CD4-positive, alpha-beta T cell treated with Interleukin-17A for 4 hours (primary cell): Measurements from ENCODE around the gene HOXD4.

Experiments
- DNase-seq: peaks from one replicate; pipeline ENCODE4 v3.0.0-alpha.2; 2020; ENCODE audit warnings: mixed read lengths

HOXD4 gene

DNA sequence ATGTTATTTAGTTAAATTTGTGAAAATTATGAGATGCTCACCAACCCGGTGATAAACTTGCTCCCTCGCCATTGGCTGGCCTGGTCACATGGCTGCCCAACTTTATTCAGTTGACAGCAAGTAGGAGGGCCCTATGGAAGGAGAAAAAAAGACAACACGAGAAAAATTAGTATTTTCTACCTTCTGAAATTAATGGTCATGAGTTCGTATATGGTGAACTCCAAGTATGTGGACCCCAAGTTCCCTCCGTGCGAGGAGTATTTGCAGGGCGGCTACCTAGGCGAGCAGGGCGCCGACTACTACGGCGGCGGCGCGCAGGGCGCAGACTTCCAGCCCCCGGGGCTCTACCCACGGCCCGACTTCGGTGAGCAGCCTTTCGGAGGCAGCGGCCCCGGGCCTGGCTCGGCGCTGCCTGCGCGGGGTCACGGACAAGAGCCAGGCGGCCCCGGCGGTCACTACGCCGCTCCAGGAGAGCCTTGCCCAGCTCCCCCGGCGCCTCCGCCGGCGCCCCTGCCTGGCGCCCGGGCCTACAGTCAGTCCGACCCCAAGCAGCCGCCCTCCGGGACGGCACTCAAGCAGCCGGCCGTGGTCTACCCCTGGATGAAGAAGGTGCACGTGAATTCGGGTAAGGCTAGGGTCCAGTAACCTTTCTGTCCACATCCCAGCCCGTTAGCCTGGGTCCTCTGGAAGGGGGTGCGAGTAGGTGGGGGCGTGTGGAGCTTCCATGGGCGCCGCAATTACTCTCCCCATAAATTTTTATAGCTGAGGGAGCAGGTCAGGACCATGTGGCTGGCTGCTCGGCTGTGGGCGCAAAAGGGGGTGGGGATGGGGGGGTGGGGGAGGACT, at the start of gene HOXD4:
HOXD4 (plus strand) TSS at position 109 of the 846 bp plus-strand sequence; CDS start at position 193, 84 bp downstream.
- no peak for DNase-seq

DNA sequence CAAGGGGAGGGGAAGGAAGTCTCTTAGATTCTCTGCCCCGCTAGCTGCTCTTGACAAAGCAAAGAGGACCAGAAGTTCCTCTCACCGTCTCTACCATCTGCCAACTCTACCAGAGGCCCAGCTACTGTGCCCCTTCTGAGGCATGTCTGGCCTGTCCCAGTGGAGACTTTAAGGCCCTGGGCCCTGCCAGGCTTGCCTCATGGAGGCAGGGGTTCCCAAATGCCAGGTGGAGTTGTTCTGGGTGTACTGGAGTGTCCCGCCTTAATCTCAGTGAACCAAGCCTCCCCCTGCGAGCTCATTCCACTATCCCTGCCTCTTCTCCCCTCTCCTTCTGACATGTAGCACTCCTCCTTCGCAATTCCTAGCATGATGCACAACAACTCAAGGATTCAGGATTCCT, 49.5 kb upstream of the HOXD4 start:
- no peak for DNase-seq

DNA sequence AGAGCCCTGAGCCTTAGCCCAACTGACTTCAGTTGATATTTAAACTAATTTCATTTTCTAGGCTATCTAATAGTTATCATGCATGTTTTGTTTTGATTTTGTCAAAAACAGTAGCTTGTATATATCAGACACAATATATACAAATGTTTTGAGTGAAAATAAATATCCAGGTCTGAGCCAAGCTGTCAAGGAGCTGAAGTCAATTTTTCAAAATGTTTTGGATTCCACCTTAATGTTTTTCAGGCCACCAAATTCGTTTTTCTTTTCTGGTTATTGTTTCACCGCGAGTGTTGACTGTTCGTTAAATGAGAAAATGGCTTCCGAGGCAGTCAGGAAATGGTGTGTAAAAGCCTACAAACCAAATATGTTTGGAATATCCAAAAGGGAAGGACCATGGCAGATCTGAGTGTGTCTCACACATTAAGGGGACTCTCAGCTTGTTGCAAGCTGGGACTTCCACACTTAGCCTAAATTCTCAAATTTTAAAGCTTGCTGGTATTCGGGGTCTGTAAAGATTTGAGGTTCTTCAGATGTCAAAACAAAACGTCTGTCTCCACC, 49.0 kb upstream of the HOXD4 start:
- no peak for DNase-seq

DNA sequence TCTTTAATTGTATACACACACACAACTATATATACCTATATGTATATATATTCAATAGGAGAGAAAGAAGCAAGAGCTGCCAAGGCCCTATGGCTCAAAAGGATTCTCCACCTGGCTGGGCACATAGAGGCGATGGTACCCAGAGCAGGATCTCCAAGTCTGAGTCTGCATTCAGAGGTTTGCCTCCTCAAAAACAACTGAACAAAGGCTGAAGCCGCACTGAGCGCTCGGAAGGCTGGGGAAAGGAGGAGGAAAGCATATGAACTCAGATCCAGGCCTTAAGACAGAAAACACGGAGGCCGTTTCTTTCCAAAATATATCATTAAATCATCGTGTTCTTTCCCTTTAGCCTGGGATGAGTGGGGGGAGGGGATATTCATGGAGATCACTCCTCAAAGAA, 48.2 kb upstream of the HOXD4 start:
- no peak for DNase-seq

- DNase-seq, result no peak
Observed at GRCh38 chr2:176103742-176104315, 47.5 kb upstream of the HOXD4 start.

- no peak for DNase-seq
Observed at GRCh38 chr2:176104316-176105077, 46.9 kb upstream of the HOXD4 start.

GRCh38 chr2:176105078-176105729, 46.1 kb upstream of the HOXD4 start:
- DNase-seq, result no peak

DNA sequence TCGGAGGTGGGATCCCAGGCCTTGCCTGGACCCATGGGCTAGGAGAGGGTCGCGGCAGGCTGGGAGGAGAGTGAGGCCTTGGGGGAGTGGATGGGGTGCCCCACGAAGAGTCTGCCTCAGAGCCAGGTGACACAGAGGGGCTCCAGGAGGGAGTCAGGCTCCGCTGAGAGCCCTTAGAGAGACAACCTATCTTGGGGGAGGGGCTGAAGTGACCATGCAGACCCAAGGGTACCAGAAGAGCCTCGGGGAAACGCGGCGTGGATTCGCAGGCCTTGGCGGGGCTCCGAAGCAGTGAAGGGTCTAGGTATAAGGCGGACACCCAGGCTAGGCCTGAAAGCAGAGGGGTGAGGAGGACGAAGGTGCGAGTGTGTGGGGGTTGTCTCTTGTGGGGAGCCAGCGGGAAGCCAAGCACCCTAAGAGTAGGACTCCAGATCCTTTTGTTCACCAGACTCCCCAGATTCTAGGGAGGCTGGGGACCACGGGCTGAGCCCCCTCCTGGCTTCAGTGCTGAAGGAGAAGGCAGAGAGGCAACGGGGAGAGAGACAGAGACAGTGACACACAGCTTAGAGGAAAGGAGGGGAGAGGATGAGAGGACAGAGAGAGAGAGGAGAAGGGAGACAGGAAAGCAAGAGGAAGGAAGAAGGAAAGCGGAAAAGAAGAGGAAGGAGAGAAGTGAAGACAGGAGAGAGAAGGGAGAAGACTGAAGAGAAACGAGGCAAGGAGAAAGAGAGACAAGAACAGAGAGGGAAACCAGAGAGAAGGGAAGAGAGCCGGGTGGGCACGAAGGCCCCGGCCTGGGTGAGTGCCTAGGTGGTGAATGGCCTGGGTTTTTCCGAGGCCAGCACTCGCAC, 45.4 kb upstream of the HOXD4 start:
- no peak for DNase-seq

DNA sequence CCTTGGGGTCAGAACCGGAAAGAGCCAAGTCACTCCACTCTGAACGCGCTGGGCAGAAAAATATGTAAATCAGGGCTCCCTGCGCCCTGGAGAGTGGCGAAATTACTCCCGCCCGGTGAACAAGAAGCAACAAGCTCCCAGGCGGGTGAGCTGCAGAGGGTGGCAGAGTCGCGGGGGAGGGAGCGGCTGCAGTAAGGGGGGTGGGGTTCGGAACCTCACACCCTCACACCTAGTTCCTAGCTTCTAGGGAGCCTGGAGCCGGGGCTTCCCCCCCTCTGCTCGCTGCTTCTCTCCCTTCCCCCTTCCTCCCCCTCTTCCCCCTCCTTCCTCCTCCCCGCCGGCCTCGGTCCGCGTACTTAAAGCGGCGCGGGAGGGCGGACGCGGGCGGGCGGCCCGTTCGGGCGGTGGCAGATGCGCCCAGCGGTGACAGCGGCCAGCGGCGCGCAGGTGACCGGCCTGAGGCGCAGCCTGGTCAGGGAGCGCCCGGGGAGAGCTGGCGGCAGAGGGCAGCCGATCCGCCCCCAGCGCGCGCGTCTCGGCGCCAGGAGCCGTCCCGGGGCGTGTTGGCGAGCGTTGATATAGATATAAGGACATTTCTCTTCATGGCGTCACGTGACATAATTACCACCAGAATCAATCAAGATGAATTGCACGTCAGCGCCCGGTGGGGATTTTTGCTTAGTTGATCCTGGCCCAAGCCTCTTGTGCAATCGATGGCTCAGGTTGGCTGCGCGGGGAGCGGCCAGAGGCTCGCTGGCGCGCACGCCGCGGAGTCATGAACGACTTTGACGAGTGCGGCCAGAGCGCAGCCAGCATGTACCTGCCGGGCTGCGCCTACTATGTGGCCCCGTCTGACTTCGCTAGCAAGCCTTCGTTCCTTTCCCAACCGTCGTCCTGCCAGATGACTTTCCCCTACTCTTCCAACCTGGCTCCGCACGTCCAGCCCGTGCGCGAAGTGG, 44.5 kb upstream of the HOXD4 start, which contains the start of gene HOXD11:
HOXD11 (plus strand) TSS at position 700 of the 959 bp plus-strand sequence; CDS start at position 776, 76 bp downstream.
- no peak for DNase-seq

DNA sequence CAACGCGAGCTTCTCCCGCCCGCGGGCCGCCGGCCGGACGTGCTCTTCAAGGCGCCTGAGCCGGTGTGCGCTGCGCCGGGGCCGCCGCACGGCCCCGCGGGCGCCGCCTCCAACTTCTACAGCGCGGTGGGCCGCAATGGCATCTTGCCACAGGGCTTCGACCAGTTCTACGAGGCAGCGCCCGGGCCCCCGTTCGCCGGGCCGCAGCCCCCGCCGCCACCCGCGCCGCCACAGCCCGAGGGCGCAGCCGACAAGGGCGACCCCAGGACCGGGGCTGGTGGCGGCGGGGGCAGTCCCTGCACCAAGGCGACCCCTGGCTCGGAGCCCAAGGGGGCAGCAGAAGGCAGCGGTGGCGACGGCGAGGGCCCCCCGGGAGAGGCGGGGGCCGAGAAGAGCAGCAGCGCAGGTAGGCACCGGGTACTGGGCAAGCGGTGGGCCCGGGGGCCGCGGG, 43.6 kb upstream of the HOXD4 start:
- no peak for DNase-seq

GRCh38 chr2:176109192-176109901, 42.0 kb upstream of the HOXD4 start:
- DNase-seq, result no peak

DNA sequence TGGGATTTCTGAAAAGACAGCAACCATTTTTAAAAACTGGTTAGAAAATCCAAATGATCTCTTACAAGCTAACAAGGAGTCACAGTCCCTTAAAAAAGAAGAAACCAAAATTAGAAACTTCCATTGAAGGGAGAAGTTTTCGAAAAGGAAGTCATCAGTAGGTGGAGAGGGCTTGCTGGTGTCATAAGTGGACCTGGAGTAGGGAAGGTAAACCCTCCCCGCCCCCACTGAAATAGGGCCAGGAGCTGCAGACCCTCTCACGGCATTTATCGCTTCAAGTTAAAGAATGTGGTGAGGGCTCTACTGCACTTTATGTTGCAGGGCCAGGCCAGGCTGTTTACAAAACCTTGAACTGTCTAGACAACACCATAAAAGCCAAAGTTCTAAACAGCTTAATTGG, 41.4 kb upstream of the HOXD4 start:
- DNase-seq, result no peak

DNA sequence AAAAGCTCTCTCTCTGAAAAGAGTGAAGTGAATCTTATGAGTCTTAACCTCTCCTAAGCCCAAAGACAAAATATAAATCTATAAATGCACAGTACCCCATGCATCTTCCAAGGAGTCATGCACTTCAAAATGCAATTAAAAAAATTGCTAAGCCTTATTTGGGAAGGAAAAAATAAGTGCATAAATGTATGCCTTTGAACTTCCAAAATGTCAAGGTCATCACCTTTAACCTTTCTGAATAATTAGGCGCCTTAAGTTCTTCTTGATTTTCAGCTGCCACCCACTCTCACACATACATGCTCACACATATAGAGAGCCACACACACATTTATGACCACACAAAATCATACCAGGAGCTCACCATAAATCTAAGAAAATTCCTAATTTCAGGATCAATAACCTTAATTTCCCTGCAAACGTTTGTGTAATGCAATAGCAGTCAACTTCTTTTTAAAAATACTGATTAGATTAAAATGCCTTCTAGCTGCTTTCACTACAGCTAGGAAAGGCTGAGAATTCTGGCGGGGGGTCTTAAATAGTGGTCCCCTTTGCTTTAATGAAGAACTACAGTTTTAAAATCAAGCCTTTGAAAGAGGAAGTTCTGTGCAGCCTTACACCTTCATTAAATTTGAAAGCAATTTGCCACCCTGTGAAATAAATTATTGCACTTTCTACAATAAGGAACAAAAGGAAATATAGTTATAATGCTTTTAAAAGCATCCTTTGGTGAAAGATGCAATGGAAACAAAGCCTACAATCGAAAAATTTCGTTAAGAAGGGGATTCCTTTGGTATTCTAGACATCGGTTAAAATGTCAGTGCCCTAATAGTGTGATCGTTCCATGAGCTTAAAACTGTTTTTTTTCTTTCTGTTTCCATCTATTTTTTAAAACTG, 40.7 kb upstream of the HOXD4 start:
- no peak for DNase-seq

- DNase-seq, result no peak
Observed at GRCh38 chr2:176111309-176111663, 40.1 kb upstream of the HOXD4 start.

GRCh38 chr2:176111846-176112374, 39.4 kb upstream of the HOXD4 start:
- no peak for DNase-seq

DNA sequence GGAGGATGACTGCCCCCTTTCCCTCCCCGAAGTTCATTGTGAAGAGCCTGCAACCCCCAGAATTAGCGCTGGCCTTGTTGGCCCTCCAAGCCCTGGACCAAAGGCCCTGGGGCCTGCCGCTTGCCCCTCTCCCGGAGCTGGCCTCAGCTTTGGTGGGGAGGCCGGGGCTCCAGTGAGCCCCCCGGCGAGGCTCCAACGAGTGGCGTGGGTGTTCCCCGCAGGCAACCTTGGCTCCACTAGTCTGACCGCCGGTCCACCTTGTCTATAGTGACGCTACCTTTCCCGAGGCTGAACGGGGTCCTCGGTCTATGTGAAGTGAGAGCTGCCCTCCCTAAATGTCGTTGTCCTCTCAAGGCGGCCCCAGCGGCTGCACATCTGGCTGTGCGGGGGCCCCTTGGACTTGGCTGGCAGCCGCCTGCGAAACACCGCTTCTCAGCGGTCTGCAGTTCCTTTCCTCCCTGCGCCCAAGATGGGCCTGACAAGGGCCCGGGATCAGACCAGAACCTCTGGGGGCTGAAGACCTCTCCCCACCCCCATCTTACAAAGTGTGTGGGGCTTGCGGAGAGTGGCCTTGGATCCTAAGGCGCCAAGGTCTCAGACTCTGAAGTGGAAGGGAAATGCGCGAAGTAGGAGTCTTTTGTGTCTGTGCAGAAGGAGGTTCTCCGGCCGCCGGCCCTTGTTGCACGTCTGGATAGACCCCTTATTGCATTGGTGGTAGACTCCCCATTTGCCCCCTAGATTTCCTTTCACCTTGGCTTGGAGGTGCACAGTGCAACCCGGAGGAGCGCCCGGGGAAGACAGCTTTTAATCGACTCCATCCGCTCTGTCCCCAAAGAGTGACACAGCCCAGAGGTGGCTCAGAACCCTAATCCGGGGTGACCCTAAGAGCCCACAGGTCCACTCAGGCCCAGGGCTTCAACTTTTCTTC, 38.7 kb upstream of the HOXD4 start:
- no peak for DNase-seq
